NCI-H2171 (cell line): ENCODE measurements around the gene MYADML2.

Experiments
- DNase-seq: peaks from one replicate; lab custom pipeline; 2025; lab: John Stamatoyannopoulos, UW

Gene MYADML2

DNA sequence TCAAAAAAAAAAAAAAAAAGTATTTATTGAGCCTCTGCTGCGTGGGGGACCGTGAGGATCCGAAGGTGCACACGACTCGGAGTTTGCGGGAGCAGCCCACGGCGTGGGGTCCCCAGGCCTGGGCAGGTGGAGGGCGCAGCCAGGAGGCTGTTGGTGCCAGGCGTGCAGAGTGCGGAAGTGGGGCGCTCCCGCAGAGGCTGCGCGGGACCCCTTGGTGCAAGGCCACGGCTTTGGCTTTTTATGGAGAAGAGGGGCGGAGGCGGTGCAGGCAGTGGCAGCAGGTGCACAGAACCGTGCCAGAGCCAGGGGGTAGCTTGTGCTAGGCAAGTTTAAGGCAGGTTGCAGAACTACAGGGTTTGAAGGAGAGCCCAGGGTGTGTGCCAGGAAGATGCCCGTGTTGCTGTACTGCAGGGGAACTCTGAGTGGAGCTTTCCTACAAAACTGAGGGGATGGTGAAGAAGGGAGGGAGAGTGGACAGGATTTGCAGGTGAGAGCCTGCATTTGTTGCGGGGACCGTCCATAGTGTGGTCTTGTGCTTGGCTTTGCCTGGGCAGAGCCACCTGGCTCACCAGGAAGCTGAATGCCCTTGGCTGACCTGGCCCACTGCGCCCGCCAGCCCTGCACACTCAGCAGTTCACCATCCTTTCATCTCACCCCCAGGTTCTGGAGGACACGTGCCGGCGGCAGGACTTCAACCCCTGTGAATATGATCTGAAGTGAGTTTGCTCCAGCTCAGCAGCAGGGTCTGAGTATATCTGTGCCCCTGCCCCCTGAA is 31.7 kb upstream of the MYADML2 start:
- DNase-seq, result no peak

DNA sequence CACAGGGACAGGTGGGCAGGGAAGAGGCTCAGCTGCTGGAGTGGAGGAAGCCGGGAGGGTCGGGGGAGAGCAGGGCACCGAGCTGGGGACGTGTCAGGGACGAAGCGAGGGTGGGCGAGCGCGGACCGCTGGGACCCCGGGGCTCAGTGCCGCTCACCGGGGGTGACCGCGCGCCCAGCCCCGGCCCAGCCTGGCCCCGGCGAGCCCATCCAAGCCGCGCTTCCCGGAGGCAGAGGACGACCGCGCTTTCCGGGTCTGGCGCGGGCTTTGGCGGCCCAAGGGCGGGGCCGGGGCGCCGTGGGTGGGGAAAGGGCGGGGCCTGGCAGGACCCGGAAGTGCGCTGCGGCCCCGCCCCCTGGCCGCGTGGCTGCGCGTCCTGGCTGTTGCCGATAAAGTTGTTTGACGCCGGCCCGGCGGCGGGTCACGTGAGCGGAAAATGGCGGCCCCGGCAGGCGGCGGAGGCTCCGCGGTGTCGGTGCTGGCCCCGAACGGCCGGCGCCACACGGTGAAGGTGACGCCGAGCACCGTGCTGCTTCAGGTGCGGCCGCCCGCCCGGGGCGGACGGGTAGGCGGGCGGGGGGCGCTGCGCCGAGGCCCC is 30.3 kb upstream of the MYADML2 start, which contains the start of gene ASPSCR1:
ASPSCR1 (plus strand) TSS at position 419 of the 598 bp plus-strand sequence; CDS start at position 437, 18 bp downstream.
- DNase-seq, result peak; percentile 85

DNA sequence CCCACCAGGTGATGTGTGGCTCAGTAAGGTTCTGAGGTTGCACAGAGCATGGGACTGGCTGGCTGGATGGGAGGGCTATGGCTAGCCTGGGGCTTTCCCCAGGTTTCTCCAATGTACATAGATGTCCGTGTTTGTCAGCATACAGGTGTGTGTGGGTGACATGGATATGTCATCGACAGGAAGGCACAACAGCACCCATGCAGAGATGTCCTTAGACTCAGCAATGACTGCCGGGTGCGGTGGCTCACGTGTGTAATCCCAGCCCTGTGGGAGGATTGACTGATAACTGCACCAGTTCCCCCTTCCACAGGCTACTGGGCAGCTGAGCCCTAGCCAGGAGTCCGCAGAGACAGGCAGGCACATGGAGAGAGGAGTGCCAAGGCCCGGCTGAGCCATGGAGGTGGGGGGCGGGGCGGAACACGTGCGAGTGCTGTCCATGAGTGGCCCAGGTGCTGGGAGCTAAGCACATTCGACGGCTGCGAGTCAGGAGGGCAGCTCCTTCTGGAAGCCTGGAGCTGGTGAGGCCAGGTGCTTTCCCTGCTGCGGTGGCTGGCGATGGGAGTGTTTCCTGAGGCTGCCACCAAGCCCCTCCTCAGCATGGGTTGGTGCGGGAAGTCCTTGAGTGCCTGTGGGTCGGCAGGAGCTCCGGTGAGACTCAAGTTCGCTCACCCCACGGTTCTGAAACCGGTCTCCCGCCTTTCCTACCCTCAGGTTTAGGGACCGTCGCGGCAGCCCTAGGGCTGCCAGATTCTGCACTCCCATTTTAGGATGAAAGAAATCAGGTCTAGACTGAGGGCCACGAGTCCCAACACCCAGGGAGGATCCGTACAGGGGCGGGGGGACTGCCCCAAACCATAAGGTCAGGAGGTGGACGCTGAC is 29.5 kb upstream of the MYADML2 start:
- DNase-seq, result no peak

DNA sequence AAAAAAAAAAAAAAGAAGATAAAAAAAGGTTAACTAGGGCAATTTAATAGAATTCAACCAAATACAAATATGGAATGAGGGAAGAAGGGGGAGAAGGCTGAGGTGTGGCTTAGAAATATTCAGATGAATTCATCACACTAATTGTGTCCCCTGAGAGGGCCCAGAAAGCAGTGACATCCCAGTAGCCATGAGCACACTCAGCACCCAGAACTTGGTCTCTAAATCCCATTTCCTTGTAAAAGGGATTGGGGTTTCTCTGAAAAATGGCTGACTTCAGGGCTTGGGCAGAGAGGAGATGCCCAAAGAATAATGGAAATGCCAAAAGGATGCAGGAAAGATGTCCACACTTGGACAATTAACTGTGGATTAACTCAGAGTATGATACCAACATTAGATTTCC is 26.4 kb upstream of the MYADML2 start:
- DNase-seq, result no peak

DNA sequence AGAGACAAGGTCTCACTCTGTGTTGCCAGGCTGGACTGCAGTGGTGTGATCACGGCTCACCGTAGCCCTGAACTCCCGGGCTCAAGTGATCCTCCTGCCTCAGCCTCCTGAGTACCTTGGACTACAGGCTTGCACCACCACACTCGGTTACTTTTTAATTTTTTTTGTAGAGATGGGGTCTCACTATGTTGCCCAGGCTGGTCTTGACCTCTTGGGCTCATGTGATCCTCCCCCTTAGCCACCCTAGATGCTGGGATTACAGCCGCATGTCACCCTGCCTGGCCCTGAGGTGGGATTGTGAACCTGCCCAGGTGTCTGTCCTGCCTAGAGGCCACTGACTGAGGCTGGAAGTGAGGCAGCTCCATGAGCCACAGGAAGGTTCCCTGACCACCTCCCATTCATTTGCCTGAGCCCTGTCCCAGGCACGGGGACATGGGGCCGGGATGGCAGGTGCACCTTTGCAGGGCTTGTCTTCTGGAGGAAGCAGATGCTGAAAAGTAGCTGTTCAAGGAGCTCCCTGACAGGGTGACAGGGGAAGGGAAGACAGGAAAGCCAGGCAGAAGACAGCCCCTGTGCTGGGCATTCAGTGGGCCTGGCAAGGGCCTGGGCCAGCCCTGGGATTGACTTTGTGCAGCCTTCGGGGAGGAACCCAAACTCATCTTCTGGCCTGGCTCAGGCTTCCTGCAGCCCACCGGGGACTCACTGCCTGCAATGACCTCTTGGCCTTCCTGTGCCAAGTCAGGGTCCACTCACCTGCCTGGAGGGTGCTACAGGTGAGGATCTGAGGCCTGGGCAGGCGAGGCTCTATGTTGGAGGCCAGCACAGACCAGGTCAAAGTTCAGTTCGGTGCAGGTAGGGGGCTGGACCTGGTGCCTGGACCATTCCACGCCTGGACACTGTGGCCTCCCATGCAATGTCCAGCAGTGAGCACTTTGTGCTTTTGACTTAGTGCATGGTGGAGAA is 22.1 kb upstream of the MYADML2 start:
- DNase-seq, result no peak

DNA sequence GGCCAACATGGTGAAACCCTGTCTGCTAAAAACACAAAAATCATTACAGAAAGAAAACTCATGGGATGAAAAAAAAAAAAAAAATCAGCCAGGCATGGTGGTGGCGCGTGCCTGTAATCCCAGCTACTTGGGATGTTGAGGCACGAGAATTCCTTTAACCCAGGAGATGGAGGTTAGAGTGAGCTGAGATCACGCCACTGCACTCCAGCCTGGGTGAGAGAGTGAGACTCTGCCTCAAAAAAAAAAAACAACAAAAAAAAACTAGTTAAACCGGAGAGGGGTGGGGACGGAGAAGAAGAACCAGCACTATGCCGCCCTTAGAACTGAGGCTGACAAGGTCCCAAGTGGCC is 21.3 kb upstream of the MYADML2 start:
- no peak for DNase-seq

DNA sequence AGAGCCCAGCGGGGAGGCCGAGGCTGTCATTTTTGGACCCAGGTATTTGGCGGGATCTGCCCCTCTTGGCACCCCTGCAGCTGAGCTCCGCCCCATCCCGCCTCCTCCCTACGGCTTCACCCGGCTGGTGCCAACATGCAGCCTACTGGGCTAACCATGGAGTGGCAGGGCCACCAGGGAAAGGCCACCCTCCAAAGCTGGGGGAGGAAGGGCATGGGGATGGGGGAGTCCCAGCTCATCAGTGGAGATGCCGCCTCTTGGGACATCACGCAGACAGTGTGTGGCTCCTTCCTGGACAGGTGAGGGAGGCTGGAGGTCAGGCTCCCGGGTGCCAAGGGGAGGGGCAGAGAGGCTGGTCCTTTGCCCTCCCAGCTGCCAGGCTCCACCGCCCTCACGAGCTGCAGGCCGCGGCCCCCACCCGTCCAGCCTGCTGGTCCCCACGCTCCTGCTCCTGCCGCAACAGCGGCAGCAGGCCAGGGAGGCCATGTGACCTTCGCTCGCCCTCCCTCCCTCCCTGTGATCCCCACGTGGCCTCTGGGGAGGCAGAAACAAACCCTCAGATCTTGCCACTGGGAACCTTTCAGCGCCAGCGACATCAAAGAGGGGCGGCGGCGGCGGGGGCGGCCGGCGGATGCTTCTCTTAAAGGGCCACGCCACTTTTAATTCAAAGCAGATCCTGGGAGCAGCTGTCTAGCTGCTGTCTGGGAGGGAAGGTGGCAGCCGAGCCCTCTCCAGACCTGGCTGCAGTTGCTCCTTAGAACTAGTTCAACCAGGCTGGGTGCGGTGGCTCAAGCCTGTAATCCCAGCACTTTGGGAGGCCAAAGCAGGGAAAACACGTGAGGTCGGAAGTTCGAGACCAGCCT is 20.7 kb upstream of the MYADML2 start:
- DNase-seq, result peak; percentile 88

DNA sequence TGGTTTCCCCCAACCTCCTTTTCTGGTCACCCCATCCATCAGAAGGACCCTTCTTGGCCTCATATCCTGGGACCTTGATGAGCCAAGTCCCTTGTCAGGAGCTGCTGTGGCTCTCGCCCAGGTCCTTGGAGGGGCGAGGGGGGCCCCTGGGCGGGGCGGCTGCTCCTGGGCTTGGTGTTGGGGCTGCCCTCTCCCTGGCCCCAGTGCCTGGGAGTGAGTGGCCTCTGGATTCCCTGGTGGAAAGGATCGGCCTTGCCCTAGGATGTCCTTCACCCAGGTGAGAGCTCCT is 20.2 kb upstream of the MYADML2 start:
- no peak for DNase-seq

DNA sequence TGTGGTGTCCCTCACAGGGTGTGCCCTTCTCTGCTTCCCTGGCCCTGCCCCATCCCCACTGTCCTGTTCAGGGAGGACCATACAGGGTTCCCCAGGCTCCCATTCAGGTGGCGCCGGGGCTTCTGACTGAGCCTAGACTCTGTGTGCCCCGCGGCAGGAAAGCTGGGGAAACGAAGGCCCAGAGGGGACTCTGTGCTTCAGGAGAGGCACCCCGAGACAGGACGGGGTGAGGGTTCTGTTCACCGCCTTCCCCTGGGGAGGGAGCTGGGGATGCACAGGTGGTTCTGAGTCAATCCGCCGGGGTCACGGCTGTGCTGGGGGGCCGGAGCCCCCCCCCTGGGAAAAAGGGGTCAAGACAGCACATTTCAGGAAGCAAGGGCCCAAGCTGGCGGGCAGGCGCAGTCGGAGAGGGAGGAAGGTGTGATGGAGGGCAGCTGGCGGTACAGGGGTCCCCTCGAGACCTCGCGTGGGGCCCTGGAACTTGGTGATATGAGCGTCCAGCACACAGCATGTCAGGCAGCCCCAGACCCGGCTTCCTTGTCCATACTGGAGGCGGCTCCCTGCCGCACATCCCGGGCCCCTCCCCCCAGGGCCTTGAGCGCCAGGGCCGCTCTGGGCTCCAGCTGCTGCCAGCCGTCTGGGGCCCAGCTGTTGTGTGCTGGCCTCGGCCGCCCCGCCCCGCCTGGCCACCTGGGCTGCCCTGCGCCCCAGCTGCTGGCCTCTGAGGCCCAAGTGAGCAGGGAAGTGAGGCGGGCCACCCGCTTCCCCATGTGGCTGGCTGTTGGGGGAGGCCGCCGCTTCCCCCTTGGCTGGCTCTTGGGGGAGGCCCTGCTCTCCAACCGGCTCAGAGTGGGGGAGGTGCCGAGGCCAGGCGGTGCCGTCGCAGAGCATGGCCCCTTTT is 19.6 kb upstream of the MYADML2 start:
- peak; percentile 76 for DNase-seq

DNA sequence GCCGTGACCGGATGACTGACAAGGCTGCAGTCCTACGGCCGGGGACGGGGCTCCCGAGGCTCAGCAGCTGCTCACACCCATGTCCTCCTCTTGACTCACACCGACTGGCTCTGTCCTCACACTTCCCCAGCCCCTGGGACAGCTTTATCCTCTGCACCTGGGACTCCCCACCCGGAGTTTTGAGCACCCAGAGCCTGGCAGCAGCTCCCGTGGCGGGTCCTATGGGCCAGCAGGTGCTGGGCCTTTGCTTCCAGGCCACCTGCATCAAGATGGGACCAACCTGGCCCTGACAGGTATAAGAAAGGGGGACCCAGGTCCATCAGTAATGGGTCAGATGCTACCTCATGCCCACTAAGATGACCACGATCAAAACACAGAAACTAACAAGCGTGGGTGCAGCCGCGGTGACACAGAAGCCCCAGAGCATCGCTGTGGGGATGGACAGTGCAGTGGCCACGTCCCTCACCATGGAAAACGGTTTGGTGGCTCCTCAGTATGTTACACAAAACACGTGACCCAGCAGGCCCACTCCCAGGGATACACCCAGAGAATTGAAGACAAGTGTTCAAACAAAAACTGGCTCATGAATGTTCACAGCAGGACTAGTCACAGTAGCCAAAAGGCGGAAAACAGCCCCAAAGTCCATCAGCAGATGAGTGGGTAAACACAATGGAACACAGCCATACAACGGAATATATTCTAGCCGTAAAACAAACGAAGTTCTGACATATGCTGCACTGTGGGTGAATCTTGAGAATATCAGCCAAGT is 17.2 kb upstream of the MYADML2 start:
- no peak for DNase-seq

DNA sequence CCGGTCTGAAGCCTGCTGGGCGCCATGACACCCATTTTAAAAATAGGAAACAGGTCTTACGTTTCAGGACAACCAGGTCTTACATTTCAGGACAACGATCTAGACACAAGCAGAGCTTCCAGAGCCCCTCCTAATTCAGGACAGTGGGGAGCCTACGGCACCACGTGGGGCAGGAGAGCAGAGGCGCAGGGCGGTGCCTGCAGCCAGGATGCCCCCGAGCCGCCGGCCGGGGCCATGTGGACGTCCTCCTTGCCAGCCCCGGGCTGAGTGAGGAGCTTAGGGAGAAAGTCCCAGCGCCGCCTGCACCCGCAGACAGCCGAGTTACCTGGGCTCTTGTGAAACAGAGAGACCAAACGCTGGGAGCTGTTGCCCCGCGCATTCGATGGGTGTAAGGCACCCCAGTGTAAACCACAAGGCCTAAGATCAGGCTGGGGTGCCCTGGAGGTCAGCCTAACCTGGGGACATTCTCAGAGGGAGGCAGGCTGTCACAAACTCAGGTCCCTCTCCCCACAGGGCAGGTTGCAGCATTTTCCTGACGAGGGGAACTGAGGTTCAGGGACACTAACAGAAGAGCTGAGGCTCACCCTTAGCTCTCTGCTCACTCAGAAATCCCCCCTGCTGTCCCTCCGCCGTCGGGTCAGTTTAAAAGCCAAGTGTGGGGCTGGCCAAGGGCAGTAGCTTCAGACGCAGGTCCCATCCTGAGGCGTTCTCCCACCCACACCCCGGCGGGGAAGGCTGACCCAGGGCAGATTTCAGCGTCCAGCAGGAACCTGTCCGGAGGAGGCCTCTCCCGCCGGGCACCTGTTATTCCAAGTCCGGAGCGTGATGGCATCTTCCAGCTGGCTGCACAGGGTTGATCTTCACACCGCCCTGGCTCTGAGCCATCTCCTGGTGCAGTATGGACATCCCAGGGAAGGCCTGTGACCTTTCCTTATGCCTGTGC is 15.7 kb upstream of the MYADML2 start:
- no peak for DNase-seq

DNA sequence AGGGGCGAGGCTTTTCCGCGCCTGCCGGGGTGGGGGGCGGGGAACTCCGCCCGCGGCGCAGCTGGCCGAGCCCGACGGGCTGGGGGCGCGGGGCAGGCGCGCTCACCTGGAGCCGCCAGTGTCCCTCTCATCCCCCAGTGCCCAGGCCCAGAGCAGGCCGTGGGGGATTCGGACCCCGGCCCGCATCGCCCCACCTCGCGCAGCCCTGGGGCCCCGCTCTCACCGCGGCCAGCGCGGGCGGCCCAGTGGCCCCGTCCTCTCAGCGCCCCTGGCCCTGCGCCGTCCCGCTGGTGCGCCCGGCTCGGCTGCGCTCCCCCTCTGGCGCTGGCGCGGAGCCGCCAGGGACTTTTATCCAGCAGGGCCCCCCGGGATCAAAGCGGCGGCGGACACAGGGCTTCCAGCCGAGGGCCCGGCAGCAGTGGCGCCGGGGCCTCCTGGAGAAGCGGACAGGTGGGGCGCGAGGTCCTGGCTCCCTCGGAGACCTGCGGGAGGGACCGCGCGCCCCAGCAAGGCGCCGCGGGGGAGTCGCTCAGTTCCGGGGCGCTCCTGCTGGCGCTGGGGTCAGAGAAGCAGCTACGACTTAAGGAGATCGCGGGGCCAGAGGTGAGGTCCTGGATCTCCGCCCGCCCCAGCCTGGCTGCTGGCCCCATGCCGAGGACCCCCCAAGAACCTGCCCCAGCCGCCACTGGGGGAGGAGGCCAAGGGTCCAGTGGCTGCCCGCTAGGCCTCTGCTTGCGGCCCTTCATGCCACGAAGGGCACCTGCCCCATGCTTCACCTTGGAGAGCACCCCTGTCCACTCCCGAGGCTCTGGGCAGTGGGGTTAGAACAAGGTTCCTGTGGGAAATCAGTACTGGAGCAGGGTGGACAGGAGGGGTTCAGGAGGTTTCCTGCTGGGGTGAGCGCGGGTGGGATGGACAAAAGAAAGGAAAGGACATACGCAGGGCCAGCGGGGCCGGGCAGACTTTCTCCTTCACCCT is 14.8 kb upstream of the MYADML2 start:
- no peak for DNase-seq

DNA sequence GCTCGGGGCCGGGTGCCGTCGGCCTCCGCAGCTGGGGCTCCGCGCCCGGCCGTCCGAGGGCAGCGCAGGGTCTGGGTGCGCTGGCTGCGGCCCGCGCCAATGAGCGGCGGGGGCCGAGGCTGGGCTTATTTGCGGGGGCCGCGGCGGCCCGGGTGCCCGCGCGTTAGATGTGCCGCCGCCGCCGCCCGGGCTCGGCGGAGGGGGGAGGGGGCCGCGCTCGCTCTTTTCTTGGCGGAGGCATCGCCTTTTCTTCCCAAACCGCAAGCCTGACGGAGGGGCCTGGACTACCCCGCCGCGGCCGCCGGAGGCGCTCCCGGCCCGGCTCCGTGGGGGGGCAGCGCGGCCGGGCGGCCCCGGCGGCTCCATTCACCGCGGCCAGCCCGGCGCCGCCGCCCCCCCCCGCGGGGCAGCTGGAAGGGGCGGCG is 14.1 kb upstream of the MYADML2 start, which contains the start of gene NOTUM:
NOTUM (minus strand) TSS at position 101 of the 425 bp plus-strand sequence. CDS start 278 bp downstream, outside the sequence.
- peak; percentile 18 for DNase-seq

DNA sequence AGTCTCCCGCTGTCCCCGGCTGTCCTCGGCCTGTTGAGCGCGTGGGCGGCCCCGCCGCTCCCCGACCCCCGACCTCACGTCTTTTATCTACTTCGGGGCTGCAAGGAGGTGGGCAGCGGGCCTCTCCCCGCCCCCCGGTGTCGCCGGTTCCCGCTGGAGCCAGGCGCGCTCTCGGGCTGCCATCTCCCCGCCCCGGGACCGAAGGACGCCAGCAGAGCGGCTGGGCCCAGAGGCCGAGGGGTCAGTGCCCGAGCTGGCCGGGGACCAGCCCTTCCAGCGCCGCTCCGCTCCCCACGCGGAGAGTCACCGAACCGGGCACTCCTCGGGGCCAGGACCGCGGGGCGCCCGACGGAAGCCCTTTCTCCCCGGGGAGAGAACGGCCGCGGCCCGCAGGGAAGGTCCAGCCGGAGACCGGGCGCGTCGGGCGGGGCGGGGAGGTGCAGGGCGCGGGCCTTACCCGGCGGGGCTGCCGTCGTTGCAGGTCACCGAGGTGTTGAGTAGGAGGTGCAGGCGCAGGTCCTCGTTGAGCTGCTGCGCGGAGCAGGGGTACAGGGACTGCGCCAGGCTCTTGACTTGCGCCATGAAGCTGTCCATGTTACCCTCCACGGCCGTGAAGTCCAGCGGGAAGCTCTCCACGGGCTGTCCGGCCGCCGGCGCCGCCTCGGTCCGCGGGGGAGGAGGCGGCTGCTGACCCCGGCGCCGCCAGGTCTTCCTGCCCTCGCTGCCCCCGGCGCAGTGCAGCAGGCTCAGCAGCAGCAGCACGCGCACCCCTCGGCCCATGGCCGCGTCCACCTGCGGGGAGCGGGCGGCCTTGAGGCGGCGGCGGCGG is 13.3 kb upstream of the MYADML2 start:
- DNase-seq, result no peak

DNA sequence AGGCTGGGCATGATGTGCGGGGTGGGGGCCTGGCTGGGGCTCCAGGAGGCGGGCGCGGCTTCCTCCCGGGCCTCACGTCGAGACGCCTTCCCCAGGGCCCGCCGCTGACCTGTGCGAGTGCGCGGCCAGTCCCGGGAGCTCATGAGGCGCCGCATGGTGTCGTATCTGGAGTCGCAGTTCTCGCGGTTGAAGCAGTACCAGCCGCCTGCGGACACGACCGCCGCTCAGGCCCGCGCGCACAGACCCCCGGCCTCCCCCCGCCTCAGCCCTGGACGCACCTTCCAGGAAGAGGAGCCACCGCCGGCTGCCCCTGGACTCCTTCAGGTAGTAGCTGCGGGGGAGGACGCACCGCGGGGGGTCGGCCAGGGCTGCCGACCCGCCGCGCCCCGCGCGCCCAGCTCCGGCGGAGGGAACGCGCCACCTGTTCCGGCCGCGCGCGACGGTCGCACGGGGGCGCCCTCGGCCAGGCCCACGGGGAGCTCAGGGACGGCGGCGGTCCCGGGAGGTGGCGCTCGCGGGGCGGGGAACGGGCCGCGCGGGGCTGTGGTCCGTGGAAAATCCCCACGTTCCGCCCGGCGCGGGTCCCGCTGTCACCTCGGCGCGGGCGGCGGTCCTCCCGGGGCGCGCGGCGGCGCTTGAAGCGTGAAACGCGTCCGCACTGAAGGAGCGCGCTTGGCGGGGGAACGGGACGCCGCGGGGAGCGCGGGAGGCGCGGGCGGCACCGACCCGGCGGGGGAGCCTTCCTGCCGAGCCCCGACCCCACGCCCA is 12.5 kb upstream of the MYADML2 start:
- peak; percentile 33 for DNase-seq
